Mesenchymal stem cell (in vitro differentiated cells and primary cell): ENCODE data around the gene POLK.

Experiments used
- DNase-seq: peaks from one replicate; pipeline ENCODE4 v3.0.0-alpha.2; 2013
- H2AFZ ChIP-seq: one replicate; pipeline ENCODE4 v1.6.1; 2013; ENCODE audit warnings: low read depth, mild to moderate bottlenecking, control low read depth, inconsistent platforms, low read length, moderate library complexity
- H2AK5ac ChIP-seq: 2 replicates; pipeline ENCODE4 v1.6.1; 2013; ENCODE audit warnings: low read length, moderate library complexity, mild to moderate bottlenecking, inconsistent platforms; ENCODE audit not compliant: severe bottlenecking
- H2BK120ac ChIP-seq: one replicate; pipeline ENCODE4 v1.6.1; 2013; ENCODE audit warnings: low read depth, mild to moderate bottlenecking, inconsistent platforms, low read length, moderate library complexity
- H2BK12ac ChIP-seq, 2 experiments: one replicate each; pipeline ENCODE4 v1.6.1; 2013; ENCODE audit warnings: inconsistent platforms in 2 of 2, low read length in 2 of 2, mild to moderate bottlenecking in 2 of 2, moderate library complexity in 2 of 2, control low read depth in 1 of 2
- H2BK15ac ChIP-seq: one replicate; pipeline ENCODE4 v1.6.1; 2013; ENCODE audit warnings: mild to moderate bottlenecking, low read depth, inconsistent platforms; ENCODE audit not compliant: poor library complexity, severe bottlenecking
- H2BK5ac ChIP-seq: 2 replicates; pipeline ENCODE4 v1.6.1; 2013; ENCODE audit warnings: low read depth, mild to moderate bottlenecking, low read length, control low read depth, inconsistent platforms; ENCODE audit not compliant: poor library complexity, severe bottlenecking
- H3K14ac ChIP-seq, 2 experiments: one replicate each; pipeline ENCODE4 v1.6.1; 2013; ENCODE audit warnings: inconsistent platforms in 2 of 2, low read length in 2 of 2, control low read depth in 1 of 2, mild to moderate bottlenecking in 1 of 2, moderate library complexity in 1 of 2
- H3K18ac ChIP-seq, 2 experiments: one replicate each; pipeline ENCODE4 v1.6.1; 2013; ENCODE audit warnings: inconsistent platforms in 2 of 2, low read length in 2 of 2, control low read depth in 1 of 2, low read depth in 1 of 2, mild to moderate bottlenecking in 1 of 2
- H3K23ac ChIP-seq, 2 experiments: one replicate each; pipeline ENCODE4 v1.6.1; 2013; ENCODE audit warnings: inconsistent platforms in 2 of 2, low read length in 2 of 2, mild to moderate bottlenecking in 2 of 2, moderate library complexity in 2 of 2, control low read depth in 1 of 2
- H3K27ac ChIP-seq: 2 replicates; pipeline ENCODE4 v1.5.1; 2013; ENCODE audit warnings: mild to moderate bottlenecking, moderate library complexity, low read length, control low read depth, inconsistent platforms; ENCODE audit not compliant: poor library complexity, severe bottlenecking
- H3K27me3 ChIP-seq, 2 experiments: 2 replicates each; pipeline versions ENCODE4 v1.6.1 to v1.7.0; 2013; ENCODE audit warnings: low read length in 2 of 2, mild to moderate bottlenecking in 2 of 2, moderate library complexity in 2 of 2, control low read depth in 1 of 2, inconsistent platforms in 1 of 2; ENCODE audit not compliant: control insufficient read depth in 1 of 2, insufficient read depth in 1 of 2
- H3K36me3 ChIP-seq, 2 experiments: 2 replicates each; pipeline versions ENCODE4 v1.6.1 to v1.7.0; 2013; ENCODE audit warnings: low read length in 2 of 2, control low read depth in 1 of 2, inconsistent platforms in 1 of 2, low read depth in 1 of 2, mild to moderate bottlenecking in 1 of 2; ENCODE audit not compliant: insufficient read depth in 2 of 2, control insufficient read depth in 1 of 2
- H3K4ac ChIP-seq, 2 experiments: one replicate each; pipeline ENCODE4 v1.6.1; 2013; ENCODE audit warnings: inconsistent platforms in 2 of 2, low read length in 2 of 2, mild to moderate bottlenecking in 2 of 2, moderate library complexity in 2 of 2, control low read depth in 1 of 2, low read depth in 1 of 2
- H3K4me1 ChIP-seq: 2 replicates; pipeline ENCODE4 v1.6.1; 2013; ENCODE audit warnings: low read depth, low read length, control low read depth; ENCODE audit not compliant: control insufficient read depth, insufficient read depth
- H3K4me2 ChIP-seq: 2 replicates; pipeline ENCODE4 v1.6.1; 2013; ENCODE audit warnings: low read length, mild to moderate bottlenecking, inconsistent platforms; ENCODE audit not compliant: poor library complexity, severe bottlenecking
- H3K4me3 ChIP-seq, 2 experiments: 2 replicates each; pipeline versions ENCODE4 v1.5.1 to v1.7.0; 2013; ENCODE audit warnings: low read length in 2 of 2, mild to moderate bottlenecking in 2 of 2, control low read depth in 1 of 2, low read depth in 1 of 2; ENCODE audit not compliant: insufficient read depth in 1 of 2
- H3K79me1 ChIP-seq: replicated peaks from 2 replicates; pipeline ENCODE4 v1.6.1; 2013; ENCODE audit warnings: mild to moderate bottlenecking, control low read depth, low read length, inconsistent platforms; ENCODE audit not compliant: poor library complexity, severe bottlenecking
- H3K9ac ChIP-seq: 2 replicates; pipeline ENCODE4 v1.7.0; 2013; ENCODE audit warnings: mild to moderate bottlenecking, low read length, moderate library complexity
- H3K9me3 ChIP-seq: 2 replicates; pipeline ENCODE4 v1.7.0; 2013; ENCODE audit warnings: mild to moderate bottlenecking, low read length; ENCODE audit not compliant: control insufficient read depth
- H4K8ac ChIP-seq: one replicate; pipeline ENCODE4 v1.6.1; 2013; ENCODE audit warnings: inconsistent platforms, mild to moderate bottlenecking, low read length, moderate library complexity
- H4K91ac ChIP-seq: one replicate; pipeline ENCODE4 v1.6.1; 2013; ENCODE audit warnings: mild to moderate bottlenecking, low read length, inconsistent platforms
- WGBS: methylation state at CpG from one replicate; pipeline ENCODE4 v1.1.7; 2013; ENCODE audit warnings: mixed read lengths; 5-methylcytosine and 5-hydroxymethylcytosine counted together

Gene POLK

DNA sequence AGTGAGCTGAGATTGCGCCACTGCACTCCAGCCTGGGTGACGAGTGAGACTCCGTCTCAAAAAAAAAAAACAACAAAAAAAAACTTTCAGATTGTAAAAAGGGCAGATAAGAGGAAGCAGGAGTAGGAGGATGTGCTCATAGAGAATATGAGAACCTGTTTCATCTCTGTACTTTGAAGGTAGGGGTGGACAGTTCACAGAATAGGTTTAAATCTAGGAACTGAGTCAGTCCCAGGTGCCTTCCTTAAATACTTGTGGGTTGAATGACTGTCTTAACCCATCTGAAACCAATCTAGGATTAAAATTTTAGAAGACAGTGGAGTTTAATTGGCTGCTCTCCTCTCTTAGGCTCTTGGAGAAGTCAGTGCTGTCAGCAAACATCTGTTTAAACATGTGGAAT is 12.4 kb downstream of the POLK start:
- no peak overlapping the region for H3K9ac ChIP-seq
- peaks cover 8% of the 10 kb centered on the region for H3K79me1 ChIP-seq
- no peak overlapping the region for H3K18ac ChIP-seq
- no peak overlapping the region for H3K4me2 ChIP-seq
- H2BK5ac ChIP-seq = no peak overlapping the region
- no peak overlapping the region for H2AFZ ChIP-seq
- H4K8ac ChIP-seq = no peak overlapping the region
- 100% methylated on average over 3 of the region's 3 CpGs for WGBS
- H2BK15ac ChIP-seq = no peak overlapping the region
- no peaks in the 10 kb centered on the region for H3K27me3 ChIP-seq
- H3K4me3 ChIP-seq = no peak overlapping the region
- no peak overlapping the region for H3K4ac ChIP-seq
- no peaks in the 10 kb centered on the region for H3K4me1 ChIP-seq
- H3K14ac ChIP-seq = no peak overlapping the region
- no peak overlapping the region for H3K27ac ChIP-seq
- H3K9me3 ChIP-seq = peaks cover 15% of the 10 kb centered on the region
- H3K23ac ChIP-seq = no peak overlapping the region
- no peak overlapping the region for H4K91ac ChIP-seq
- H3K36me3 ChIP-seq = peaks cover 0 to 6% of the 10 kb centered on the region in 2 experiments
- DNase-seq = no peak
- H2BK12ac ChIP-seq = no peak overlapping the region
- no peak overlapping the region for H2BK120ac ChIP-seq
- H2AK5ac ChIP-seq = no peak overlapping the region

DNA sequence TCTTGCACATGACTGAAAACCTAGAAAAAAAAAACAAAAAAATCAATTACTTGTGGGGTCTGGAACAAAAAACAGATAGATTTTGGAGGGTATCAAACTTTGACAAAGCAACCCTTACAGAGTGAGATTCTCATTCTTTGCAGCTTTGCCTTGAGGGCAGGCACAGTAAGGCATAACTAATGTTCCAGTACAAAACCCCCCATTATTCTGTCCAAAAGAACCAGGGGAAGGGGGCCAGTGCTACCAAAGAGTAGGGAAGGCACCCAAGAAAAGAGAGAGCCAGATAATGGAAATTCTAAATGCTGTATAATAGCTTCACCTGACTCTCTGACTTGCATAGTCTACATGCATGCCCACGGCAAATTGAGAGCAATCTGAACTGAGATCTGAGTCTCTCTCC is 12.9 kb downstream of the POLK start:
- Histone ChIP-seq H2BK5ac (no peak overlapping the region), H3K18ac (no peak overlapping the region), H3K27me3 (no peaks in the 10 kb centered on the region), H3K9ac (no peak overlapping the region), H4K8ac (no peak overlapping the region), H2BK120ac (no peak overlapping the region), H3K4me1 (no peaks in the 10 kb centered on the region), H3K4me3 (no peak overlapping the region), H3K14ac (no peak overlapping the region), H3K27ac (no peak overlapping the region), H2AK5ac (no peak overlapping the region), H3K4me2 (no peak overlapping the region), H3K23ac (no peak overlapping the region), H3K4ac (no peak overlapping the region), H2BK12ac (no peak overlapping the region), H2AFZ (no peak overlapping the region), H4K91ac (no peak overlapping the region), H3K9me3 (peaks cover 15% of the 10 kb centered on the region), H3K36me3 (peaks cover 0 to 6% of the 10 kb centered on the region in 2 experiments), H3K79me1 (peaks cover 8% of the 10 kb centered on the region), H2BK15ac (no peak overlapping the region)
- no peak for DNase-seq
- WGBS = no CpG with 5 or more reads among the region's 1 CpG

DNA sequence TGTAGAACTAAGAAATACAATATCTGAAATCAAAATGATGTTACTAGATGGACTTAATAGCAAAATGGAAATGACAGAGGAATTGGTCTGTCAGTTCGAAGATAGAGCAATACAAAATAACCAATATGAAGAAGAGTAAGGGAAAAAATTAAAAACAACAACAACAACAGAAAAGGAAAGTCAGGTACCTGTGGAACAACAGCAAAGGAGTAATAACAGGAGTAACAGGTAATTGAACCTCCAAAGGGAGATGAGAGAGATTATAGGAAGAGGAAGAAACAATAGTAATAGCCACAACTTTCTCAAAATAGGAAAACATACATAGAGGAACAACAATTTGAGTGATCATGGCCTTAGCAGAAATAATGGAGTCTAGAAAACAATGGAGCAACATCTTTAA is 13.7 kb downstream of the POLK start:
- WGBS = no CpG with 5 or more reads among the region's 1 CpG
- H3K27ac ChIP-seq = no peak overlapping the region
- no peak overlapping the region for H3K4ac ChIP-seq

DNA sequence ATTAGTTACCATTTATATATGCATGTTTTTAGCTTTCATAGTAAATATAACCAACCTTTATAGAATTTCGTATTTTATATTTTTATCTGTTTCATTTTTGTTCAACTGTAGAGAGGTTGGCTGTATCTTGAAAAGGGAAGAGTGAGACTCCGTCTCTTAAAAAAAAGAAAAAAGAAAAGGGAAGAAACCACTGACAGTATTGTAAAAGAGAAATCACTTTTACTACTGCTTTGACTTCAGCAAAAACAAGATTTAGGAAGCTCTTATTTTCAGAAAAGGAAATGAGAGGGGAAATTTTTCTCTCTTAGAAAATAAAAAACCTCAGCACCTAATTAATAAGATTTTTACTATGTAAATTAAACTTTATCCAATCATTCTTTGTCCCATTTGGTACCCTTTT is 14.4 kb downstream of the POLK start:
- no peak overlapping the region for H2BK120ac ChIP-seq
- no peaks in the 10 kb centered on the region for H3K27me3 ChIP-seq
- H4K91ac ChIP-seq = no peak overlapping the region
- H4K8ac ChIP-seq = no peak overlapping the region
- H3K4me2 ChIP-seq = no peak overlapping the region
- H2BK12ac ChIP-seq = no peak overlapping the region
- no peak overlapping the region for H3K27ac ChIP-seq
- H3K4me3 ChIP-seq = no peak overlapping the region
- H3K4ac ChIP-seq = no peak overlapping the region
- peaks cover 6% of the 10 kb centered on the region for H3K79me1 ChIP-seq
- H2BK15ac ChIP-seq = no peak overlapping the region
- no peak for DNase-seq
- no peaks in the 10 kb centered on the region for H3K36me3 ChIP-seq
- H2BK5ac ChIP-seq = no peak overlapping the region
- no peak overlapping the region for H2AFZ ChIP-seq
- H3K9ac ChIP-seq = no peak overlapping the region
- peaks cover 6% of the 10 kb centered on the region for H3K9me3 ChIP-seq
- no peak overlapping the region for H2AK5ac ChIP-seq
- no CpG with 5 or more reads among the region's 2 CpGs for WGBS
- H3K18ac ChIP-seq = no peak overlapping the region
- H3K23ac ChIP-seq = no peak overlapping the region
- H3K14ac ChIP-seq = no peak overlapping the region
- H3K4me1 ChIP-seq = peaks cover 2% of the 10 kb centered on the region

More for the DNA sequence above, 13.7 kb downstream of the POLK start:
- Histone ChIP-seq H2BK12ac (no peak overlapping the region), H3K18ac (no peak overlapping the region), H4K8ac (no peak overlapping the region), H3K23ac (no peak overlapping the region), H2BK5ac (no peak overlapping the region), H3K14ac (no peak overlapping the region), H3K79me1 (peaks cover 7% of the 10 kb centered on the region), H3K4me3 (no peak overlapping the region), H3K36me3 (peaks cover 0 to 6% of the 10 kb centered on the region in 2 experiments), H2BK15ac (no peak overlapping the region), H3K9me3 (peaks cover 13% of the 10 kb centered on the region), H3K4me2 (no peak overlapping the region), H3K27me3 (no peaks in the 10 kb centered on the region), H3K9ac (no peak overlapping the region), H4K91ac (no peak overlapping the region), H2BK120ac (no peak overlapping the region), H3K4me1 (no peaks in the 10 kb centered on the region), H2AFZ (no peak overlapping the region), H2AK5ac (no peak overlapping the region)
- no peak for DNase-seq
